NT2/D1 (cell line): ENCODE results near the gene SCNM1.

Experiments
- SUZ12 ChIP-seq: IDR thresholded peaks from 2 replicates; pipeline ENCODE4 v1.6.1; 2011; ENCODE audit not compliant: insufficient read length, insufficient read depth; ENCODE audit errors: extremely low read depth
- YY1 ChIP-seq: IDR thresholded peaks from 2 replicates; pipeline ENCODE4 v1.6.1; 2011; ENCODE audit not compliant: insufficient read length, insufficient read depth
- ZNF274 ChIP-seq: IDR thresholded peaks from 2 replicates; pipeline ENCODE4 v1.6.1; 2011; ENCODE audit warnings: mild to moderate bottlenecking, low read depth, low read length

DNA sequence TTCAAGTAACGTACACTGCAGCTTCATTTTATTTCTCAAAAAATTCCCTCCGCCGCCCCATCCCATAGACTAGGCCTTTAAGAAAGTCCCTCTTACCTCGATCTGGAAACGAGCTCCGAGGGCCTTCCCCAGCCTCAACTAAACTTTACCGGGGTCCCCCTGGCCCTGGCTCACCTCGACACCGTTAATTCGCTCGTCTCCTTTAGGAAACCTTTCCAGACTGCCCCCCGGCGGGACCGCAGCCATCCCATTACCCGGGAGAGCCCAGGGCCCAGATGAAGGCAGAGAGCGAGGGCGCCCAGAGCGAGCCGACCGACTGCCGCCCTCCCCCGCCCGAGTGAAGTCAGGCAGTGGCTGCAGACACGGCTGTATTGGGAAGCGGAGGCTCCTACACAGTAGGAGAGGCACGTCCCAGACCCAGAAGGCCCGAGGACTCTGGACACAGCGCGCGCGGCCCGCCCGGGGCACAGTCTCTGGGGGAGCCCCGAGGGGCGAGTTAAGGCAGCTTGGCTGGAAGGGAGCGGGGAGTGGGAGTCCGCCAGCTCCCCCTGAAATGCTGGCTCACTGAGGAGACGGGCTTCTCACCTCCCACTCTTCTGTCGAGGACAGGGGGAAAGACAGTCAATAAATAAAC, 34.1 kb upstream of the SCNM1 start:
- no peak for TF ChIP-seq ZNF274
- no peak for TF ChIP-seq YY1
- TF ChIP-seq SUZ12 = no peak
